ENCODE data around the gene COL5A3.
"Not testable (repeated sequence)": the region's sequence is repeated elsewhere in the genome, so short reads cannot be mapped to it uniquely, and the experiment has no call there.

COL5A3 gene

GRCh38 chr19:9968820-9969687, 41.2 kb downstream of the COL5A3 start:
- no peak for DNase-seq

- DNase-seq, result no peak
Measured at GRCh38 chr19:9967326-9967725, 43.0 kb downstream of the COL5A3 start.

GRCh38 chr19:9966448-9966847, 43.9 kb downstream of the COL5A3 start:
- DNase-seq, result no peak

- DNase-seq, result no peak
Measured at GRCh38 chr19:9966024-9966423, 44.3 kb downstream of the COL5A3 start.

DNA sequence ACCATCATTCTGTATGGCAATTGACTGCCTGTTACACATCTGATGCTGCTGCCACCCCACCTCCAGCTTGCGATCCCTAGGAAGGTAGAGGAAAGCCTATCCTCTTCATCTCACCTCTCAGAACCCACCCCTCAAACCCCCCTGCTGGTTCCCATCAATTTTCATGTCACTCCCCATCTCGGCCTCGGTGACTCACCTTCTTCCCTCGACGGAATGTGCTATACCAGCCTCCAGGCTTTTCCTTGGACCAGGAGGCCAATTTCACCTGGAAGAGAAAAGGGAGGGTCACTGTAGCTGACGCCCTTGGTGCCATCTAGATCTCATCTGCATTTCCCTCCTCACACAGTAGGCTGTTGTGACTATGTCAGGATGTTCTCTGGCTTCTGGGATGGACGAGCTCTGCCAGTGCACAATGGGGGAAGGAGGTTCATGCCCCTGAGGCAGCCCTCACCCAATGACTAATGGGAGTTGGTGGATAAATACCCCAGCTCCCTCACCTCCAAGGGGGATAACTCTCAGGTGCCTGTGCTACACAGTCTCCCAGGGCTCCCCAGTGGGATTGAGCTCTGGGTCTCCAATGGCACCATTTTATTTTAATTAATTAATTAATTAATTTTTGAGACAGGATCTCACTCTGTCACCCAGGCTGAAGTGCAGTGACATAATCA, 47.5 kb downstream of the COL5A3 start:
- DNase-seq, result no peak

DNA sequence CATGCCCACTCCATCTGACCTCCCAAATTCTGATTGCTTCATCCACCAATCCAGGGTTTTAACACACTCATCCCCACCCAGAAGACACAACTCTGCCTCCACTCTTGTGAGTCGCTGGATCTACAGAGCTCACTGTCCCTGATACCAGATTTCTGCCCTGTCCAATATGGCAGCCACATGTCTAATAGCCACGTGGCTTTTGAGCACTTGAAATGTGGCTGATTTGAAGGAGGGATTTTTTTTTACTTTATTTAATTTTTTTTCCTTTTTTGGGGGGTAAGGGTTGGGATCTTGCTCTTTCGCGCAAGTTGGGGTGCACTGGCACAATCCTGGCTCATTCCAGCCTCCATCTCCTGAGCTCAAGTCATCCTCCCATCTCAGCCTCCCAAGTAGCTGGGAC, 49.2 kb downstream of the COL5A3 start:
- no peak for DNase-seq

GRCh38 chr19:9958379-9958821, 51.9 kb downstream of the COL5A3 start:
- DNase-seq, result no peak

- DNase-seq, result no peak
Measured at GRCh38 chr19:9956956-9957355, 53.3 kb downstream of the COL5A3 start.

- DNase-seq, result no peak
Measured at GRCh38 chr19:9953802-9954542, 56.3 kb downstream of the COL5A3 start.

- DNase-seq, result no peak
Measured at GRCh38 chr19:9952276-9952675, 58.0 kb downstream of the COL5A3 start.

DNA sequence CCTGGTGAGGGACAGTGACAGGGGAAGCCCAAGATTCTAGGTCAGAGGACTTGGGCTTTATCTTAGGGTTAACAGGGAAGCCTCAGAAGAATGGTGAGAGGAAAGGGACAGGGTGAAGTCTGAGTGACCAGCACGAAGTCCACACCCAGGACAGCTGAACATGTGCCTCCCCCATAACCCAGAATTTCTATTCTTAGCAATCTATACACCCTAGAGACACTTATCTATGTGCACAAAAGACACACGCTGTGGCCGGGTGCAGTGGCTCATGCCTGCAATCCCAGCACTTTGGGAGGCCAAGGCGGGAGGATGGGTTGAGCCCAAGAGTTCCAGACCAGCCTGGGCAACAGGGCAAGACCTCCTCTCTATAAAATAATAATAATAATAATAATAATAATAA, 62.9 kb downstream of the COL5A3 start:
- no peak for DNase-seq

DNA sequence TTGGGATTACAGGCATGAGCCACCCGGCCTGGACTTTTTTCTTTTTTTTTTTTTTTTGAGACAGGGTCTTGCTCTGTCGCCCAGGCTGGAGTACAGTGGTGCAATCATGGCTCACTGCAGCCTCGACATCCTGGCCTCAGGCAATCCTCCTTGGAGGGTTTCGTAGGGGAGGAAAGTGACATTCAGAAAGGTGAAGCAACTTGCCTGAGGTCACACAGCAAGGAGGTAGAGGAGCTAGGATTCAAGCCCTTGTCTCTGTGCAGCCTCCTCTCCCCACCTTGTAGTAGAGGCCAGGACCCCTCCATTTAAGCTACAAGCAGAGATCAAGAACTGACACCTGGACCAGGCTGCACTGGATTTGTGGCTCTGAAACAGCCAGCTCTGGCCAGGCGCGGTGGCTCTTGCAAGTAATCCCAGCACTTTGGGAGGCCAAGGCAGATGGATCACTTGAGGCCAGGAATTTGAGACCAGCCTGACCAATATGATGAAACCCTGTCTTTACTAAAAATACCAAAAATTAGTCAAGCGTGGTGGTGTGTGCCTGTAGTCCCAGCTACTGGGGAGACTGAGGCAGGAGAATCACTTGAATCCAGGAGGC, 63.7 kb downstream of the COL5A3 start:
- DNase-seq, result not testable (repeated sequence)

GRCh38 chr19:9945319-9945966, 64.9 kb downstream of the COL5A3 start:
- no peak for DNase-seq

GRCh38 chr19:9943744-9944143, 66.6 kb downstream of the COL5A3 start:
- no peak for DNase-seq

DNA sequence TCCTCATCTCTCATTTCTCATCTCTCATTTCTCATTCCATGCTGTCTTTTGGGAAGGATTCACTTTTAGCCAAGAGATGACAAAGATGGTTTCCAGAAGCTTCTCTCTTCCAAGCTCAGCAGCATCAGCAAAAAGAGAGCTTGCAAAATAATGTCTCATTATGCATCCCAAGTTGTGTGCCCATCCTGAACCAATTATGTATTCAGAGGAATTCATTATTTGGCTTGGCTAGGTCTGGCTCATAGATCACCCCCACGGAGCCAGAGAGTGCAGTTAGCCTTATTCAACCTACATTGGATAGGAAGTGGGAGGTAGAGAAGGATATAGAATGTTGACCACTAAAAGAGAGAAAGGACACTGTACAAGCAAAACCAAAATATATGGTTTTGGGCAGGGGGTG, 68.6 kb downstream of the COL5A3 start:
- DNase-seq, result no peak

DNA sequence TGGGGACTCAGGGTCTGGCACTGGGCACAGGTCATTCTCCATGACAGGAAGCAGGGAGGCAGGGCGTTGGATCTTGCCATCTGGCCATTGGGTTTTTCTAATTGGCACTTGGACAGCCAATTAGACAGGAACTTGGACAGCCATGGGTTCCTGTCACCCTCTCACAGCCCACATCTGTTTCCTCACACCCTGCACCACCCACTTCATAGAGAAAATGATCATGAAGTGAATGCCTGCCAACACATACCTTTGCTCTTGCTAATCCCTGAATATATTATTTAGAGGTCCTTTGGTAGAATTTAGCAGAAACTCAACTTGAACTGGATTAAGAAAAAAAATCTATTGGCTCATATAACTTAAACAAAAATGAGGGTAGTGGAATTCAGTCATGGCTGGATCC, 69.1 kb downstream of the COL5A3 start:
- no peak for DNase-seq

- DNase-seq, result no peak
Measured at GRCh38 chr19:9940778-9941177, 69.5 kb downstream of the COL5A3 start.

DNA sequence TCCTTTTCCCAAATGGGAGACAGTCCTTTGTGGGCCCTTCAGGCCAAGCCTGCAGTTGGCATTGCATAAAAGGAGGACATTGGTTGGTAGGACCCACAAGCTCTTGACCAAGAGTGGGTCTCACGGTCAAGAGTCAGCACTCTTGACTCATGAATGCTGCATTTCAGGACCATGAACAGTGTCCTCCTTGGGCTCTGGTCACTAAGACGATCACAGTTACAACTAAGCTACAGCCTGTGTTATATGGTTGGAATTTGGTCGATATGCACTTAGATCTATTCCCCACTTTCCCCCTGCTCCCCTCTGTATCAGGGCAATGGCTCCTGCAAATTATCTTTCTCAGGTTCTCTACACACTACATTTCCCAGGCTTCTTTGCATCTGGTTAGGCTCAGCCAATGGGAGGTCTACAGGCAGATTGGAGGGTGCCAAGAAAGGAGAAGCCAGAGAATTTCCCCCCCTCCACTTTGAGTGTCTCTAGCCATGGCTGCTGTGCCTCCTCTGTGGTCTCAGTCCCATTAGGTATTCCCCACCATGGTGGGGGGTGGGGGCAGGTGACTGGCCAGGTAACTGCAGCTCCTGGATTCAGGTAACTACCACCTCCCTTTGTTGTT, 70.9 kb downstream of the COL5A3 start:
- no peak for DNase-seq

- no peak for DNase-seq
Measured at GRCh38 chr19:9937001-9937411, 73.3 kb downstream of the COL5A3 start.

GRCh38 chr19:9936326-9937000, 73.8 kb downstream of the COL5A3 start, which contains the start of gene OLFM2:
Gene OLFM2 (minus strand): TSS chr19:9936515. CDS start chr19:9936366, 149 bp downstream.
- DNase-seq, result no peak

All from NCI-H1694 treated with DMSO at 0.1 percent for 48 hours (cell line).